Measurements from ENCODE around the gene EIF3CL.
"Not testable (repeated sequence)": the region's sequence is repeated elsewhere in the genome, so short reads cannot be mapped to it uniquely, and the experiment has no call there.

DNA sequence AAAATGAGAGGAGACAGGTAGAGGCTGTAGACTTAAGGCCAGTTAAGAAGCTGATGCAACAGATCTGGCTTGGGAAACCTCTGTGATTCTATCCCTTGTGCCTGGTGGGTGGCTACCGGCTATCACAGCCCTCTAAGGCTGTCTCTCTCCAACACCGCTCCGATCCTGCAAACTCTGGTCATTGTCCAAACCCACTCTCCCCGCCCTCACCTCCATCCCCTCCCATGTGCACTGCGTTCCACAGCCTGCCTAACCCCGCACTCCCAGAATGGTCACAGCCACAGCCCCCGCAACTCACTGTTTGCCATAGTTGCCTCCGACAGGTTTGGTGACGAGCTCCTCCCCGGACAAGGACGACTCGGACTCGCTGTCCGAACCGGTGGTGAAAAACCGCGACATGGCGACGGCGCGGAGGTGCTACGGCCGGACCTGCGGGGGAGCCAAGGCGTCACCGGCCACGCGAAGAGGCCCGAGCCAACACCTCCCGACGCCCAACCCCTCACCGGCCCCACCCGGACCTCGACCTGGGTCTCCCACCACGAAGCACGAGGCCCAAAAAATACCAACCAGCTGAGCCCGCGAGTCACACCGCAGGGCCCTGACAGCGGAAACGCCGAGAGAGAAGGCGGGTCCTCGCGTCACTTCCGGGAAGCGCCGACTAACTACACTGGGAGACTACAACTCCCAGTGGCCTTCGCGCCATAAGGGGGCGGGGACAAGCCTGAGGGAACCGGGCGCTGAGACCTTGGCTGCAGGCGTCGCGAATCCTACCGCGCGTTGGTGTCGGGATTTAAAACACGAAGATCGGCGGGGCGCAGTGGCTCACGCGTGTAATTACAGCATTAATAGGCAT, at the start of gene EIF3CL:
- TF ChIP-seq, protein P1, sequence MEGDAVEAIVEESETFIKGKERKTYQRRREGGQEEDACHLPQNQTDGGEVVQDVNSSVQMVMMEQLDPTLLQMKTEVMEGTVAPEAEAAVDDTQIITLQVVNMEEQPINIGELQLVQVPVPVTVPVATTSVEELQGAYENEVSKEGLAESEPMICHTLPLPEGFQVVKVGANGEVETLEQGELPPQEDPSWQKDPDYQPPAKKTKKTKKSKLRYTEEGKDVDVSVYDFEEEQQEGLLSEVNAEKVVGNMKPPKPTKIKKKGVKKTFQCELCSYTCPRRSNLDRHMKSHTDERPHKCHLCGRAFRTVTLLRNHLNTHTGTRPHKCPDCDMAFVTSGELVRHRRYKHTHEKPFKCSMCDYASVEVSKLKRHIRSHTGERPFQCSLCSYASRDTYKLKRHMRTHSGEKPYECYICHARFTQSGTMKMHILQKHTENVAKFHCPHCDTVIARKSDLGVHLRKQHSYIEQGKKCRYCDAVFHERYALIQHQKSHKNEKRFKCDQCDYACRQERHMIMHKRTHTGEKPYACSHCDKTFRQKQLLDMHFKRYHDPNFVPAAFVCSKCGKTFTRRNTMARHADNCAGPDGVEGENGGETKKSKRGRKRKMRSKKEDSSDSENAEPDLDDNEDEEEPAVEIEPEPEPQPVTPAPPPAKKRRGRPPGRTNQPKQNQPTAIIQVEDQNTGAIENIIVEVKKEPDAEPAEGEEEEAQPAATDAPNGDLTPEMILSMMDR (conservative IDR thresholded peaks at IDR 0.05; ENCODE audit: low read depth, low read length) = not testable (repeated sequence)
- TF ChIP-seq EZH2 (IDR thresholded peaks at IDR 0.05; ENCODE audit: low read length, unreplicated experiment); EZH2phosphoT487 (IDR thresholded peaks at IDR 0.05; ENCODE audit: borderline replicate concordance, low read length): not testable (repeated sequence)
